GM12878 (cell line): ENCODE data around the gene MAN2B1. TPM values are rescaled to one million over a fixed set of nuclear protein-coding genes. Genes with fewer than 3 reads are reported as not detected.
A peak's percentile ranks its signal among the peaks of the same experiment; 100 is the strongest.

Experiments
- BACH1 ChIP-seq: fragments of 450-650 bp; IDR thresholded peaks from 2 replicates; pipeline ENCODE4 v1.6.1; 2017; ENCODE audit warnings: mild to moderate bottlenecking, borderline replicate concordance
- CHD1 ChIP-seq: IDR thresholded peaks from 2 replicates; pipeline ENCODE4 v1.6.1; 2012; ENCODE audit warnings: low read depth, low read length, improper control_type of control experiment
- CHD2 ChIP-seq: IDR thresholded peaks from 2 replicates; pipeline ENCODE4 v1.6.1; 2011; ENCODE audit warnings: low read depth, low read length, improper control_type of control experiment, borderline replicate concordance
- E2F4 ChIP-seq: IDR thresholded peaks from 2 replicates; pipeline ENCODE4 v1.6.1; 2012; ENCODE audit warnings: low read depth, low read length, improper control_type of control experiment
- EZH2 ChIP-seq: IDR thresholded peaks from 2 replicates; pipeline ENCODE4 v1.6.1; 2012; ENCODE audit warnings: low read depth, mild to moderate bottlenecking, control low read depth, inconsistent platforms, low read length, borderline replicate concordance; ENCODE audit not compliant: control insufficient read depth
- IRF4 ChIP-seq: IDR thresholded peaks from 2 replicates; pipeline ENCODE4 v1.6.1; 2011; ENCODE audit warnings: low read depth, low read length
- MYB ChIP-seq: fragments of 150-350 bp; IDR thresholded peaks from 2 replicates; pipeline ENCODE4 v1.6.1; 2014; ENCODE audit warnings: mild to moderate bottlenecking, low read depth, low read length, borderline replicate concordance
- MYC ChIP-seq: IDR thresholded peaks from 2 replicates; pipeline ENCODE4 v1.6.1; 2011; ENCODE audit warnings: mild to moderate bottlenecking, low read length, moderate library complexity, inconsistent platforms; ENCODE audit not compliant: insufficient read depth, insufficient replicate concordance, insufficient read length, severe bottlenecking
- NBN ChIP-seq: fragments of 450-650 bp; IDR thresholded peaks from 2 replicates; pipeline ENCODE4 v1.6.1; 2016
- PAX5 ChIP-seq: IDR thresholded peaks from 2 replicates; pipeline ENCODE4 v1.6.1; 2011; ENCODE audit warnings: low read depth, low read length, borderline replicate concordance
- PAX8 ChIP-seq: fragments of 450-650 bp; IDR thresholded peaks from 2 replicates; pipeline ENCODE4 v1.6.1; 2017; ENCODE audit warnings: mild to moderate bottlenecking, moderate library complexity
- PML ChIP-seq: IDR thresholded peaks from 2 replicates; pipeline ENCODE4 v1.6.1; 2012; ENCODE audit warnings: low read length, inconsistent platforms
- RAD51 ChIP-seq: fragments of 450-650 bp; IDR thresholded peaks from 2 replicates; pipeline ENCODE4 v1.6.1; 2016; ENCODE audit warnings: moderate library complexity, mild to moderate bottlenecking, inconsistent platforms
- RELA ChIP-seq: fragments of 450-650 bp; IDR thresholded peaks from 2 replicates; pipeline ENCODE4 v1.8.0; 2014; ENCODE audit warnings: borderline replicate concordance; ENCODE audit not compliant: partially characterized antibody
- SIX5 ChIP-seq: IDR thresholded peaks from 2 replicates; pipeline ENCODE4 v1.6.1; 2011; ENCODE audit warnings: mild to moderate bottlenecking, low read depth, low read length, moderate library complexity; ENCODE audit not compliant: severe bottlenecking
- STAT3 ChIP-seq: IDR thresholded peaks from 2 replicates; pipeline ENCODE4 v1.6.1; 2011; ENCODE audit warnings: low read depth, low read length, improper control_type of control experiment
- SUPT20H ChIP-seq: IDR thresholded peaks from 2 replicates; pipeline ENCODE4 v1.6.1; 2011; ENCODE audit warnings: low read depth, mild to moderate bottlenecking, low read length, moderate library complexity, borderline replicate concordance; ENCODE audit not compliant: control insufficient read depth
- TARDBP ChIP-seq: IDR thresholded peaks from 2 replicates; pipeline ENCODE4 v1.6.1; 2016; ENCODE audit warnings: borderline replicate concordance
- TCF12 ChIP-seq: IDR thresholded peaks from 2 replicates; pipeline ENCODE4 v1.6.1; 2011; ENCODE audit warnings: low read depth, mild to moderate bottlenecking, low read length
- TCF3 ChIP-seq: IDR thresholded peaks from 2 replicates; pipeline ENCODE4 v1.6.1; 2012; ENCODE audit warnings: low read depth, mild to moderate bottlenecking, low read length, borderline replicate concordance; ENCODE audit not compliant: insufficient read depth
- YBX1 ChIP-seq: fragments of 450-650 bp; IDR thresholded peaks from 2 replicates; pipeline ENCODE4 v1.6.1; 2016; ENCODE audit warnings: antibody characterized with exemption
- ZNF207 ChIP-seq: fragments of 450-650 bp; IDR thresholded peaks from 2 replicates; pipeline ENCODE4 v1.6.1; 2014; ENCODE audit warnings: antibody characterized with exemption, mild to moderate bottlenecking, borderline replicate concordance
- ZNF274 ChIP-seq: IDR thresholded peaks from one replicate; pipeline ENCODE4 v1.8.0; 2011; ENCODE audit not compliant: insufficient read length, insufficient read depth
- polyA plus RNA-seq, 11 experiments: library from polyadenylated mRNA; depleted of rRNA in 4 of 11; unstranded in 6 of 11; stranded (reverse) in 5 of 11; fragments of >200 nt; fragmentation: Nextera tagmentation in 4 of 11; fragmentation: Illumina TruSeq in 1 of 11; extraction: Ambion mirVana in 4 of 11; extraction: Trizol in 1 of 11; gene quantifications; 1 replicate in 1 of 11; 2 replicates in 10 of 11; pipeline versions ENCODE4 v1.2.1 to v1.2.3, GENCODE V29; 2011 to 2016; ENCODE audit warnings: inconsistent platforms in 2 of 11, missing spikeins in 2 of 11, low read depth in 1 of 11
- total RNA-seq, 4 experiments: library from RNA; depleted of rRNA in 3 of 4; stranded (reverse); fragments of >200 nt in 3 of 4; fragmentation: Illumina TruSeq in 1 of 4; extraction: Trizol in 1 of 4; gene quantifications; 2 replicates each; pipeline versions ENCODE4 v1.2.1 to v1.2.3, GENCODE V29; 2013 to 2021
- TF ChIP-seq, protein P1 (sequence below): IDR thresholded peaks from 2 replicates; pipeline ENCODE4 v1.6.1; 2011; ENCODE audit warnings: low read depth, mild to moderate bottlenecking, low read length, moderate library complexity, borderline replicate concordance; ENCODE audit errors: extremely low read depth
- TF ChIP-seq, protein P2 (sequence below): IDR thresholded peaks from 2 replicates; pipeline ENCODE4 v1.6.1; 2012; ENCODE audit warnings: low read depth, low read length, improper control_type of control experiment
- TF ChIP-seq, protein P3 (sequence below): fragments of 450-650 bp; IDR thresholded peaks from 2 replicates; pipeline ENCODE4 v1.6.1; 2017; ENCODE audit warnings: borderline replicate concordance

The MAN2B1 gene
- total and polyA plus RNA-seq, 10 of the 15 experiments (the other 5 are each of a cell fraction or from before 2014, with no cell fraction given) = 7.6 to 224 (median 81.4) TPM

GRCh38 chr19:12669270-12670158, 3.0 kb upstream of the MAN2B1 start (continued):
- TF ChIP-seq RAD51 = peak; percentile 64
- TF ChIP-seq TCF3 = no peak
- peak; percentile 95; the same call in 1 of the 2 replicates for TF ChIP-seq NBN
- TF ChIP-seq, protein P1, sequence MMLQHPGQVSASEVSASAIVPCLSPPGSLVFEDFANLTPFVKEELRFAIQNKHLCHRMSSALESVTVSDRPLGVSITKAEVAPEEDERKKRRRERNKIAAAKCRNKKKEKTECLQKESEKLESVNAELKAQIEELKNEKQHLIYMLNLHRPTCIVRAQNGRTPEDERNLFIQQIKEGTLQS = no peak
- TF ChIP-seq ZNF274 = no peak
- TF ChIP-seq TARDBP = peak; percentile 50; the same call in 1 of the 2 replicates
- TF ChIP-seq PML = peak; percentile 86; the same call in 1 of the 2 replicates
- TF ChIP-seq, protein P2, sequence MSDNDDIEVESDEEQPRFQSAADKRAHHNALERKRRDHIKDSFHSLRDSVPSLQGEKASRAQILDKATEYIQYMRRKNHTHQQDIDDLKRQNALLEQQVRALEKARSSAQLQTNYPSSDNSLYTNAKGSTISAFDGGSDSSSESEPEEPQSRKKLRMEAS = no peak; the same call in none of the 2 replicates
- peak; percentile 95 for TF ChIP-seq ZNF207
- TF ChIP-seq TCF12 = no peak
- TF ChIP-seq MYC = no peak
- TF ChIP-seq MYB = no peak
- TF ChIP-seq SUPT20H = no peak
- peak; percentile 56 for TF ChIP-seq SIX5
- TF ChIP-seq RELA = peak; percentile 53
- TF ChIP-seq YBX1 = no peak
- no peak for TF ChIP-seq EZH2
- no peak for TF ChIP-seq PAX5
- no peak for TF ChIP-seq BACH1
- peak; percentile 17; the same call in 1 of the 2 replicates for TF ChIP-seq IRF4
- no peak for TF ChIP-seq CHD1
- TF ChIP-seq E2F4 = no peak
- TF ChIP-seq, protein P3, sequence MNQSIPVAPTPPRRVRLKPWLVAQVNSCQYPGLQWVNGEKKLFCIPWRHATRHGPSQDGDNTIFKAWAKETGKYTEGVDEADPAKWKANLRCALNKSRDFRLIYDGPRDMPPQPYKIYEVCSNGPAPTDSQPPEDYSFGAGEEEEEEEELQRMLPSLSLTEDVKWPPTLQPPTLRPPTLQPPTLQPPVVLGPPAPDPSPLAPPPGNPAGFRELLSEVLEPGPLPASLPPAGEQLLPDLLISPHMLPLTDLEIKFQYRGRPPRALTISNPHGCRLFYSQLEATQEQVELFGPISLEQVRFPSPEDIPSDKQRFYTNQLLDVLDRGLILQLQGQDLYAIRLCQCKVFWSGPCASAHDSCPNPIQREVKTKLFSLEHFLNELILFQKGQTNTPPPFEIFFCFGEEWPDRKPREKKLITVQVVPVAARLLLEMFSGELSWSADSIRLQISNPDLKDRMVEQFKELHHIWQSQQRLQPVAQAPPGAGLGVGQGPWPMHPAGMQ = no peak; the same call in 1 of the 2 replicates
- TF ChIP-seq STAT3 = no peak
- no peak; the same call in 1 of the 2 replicates for TF ChIP-seq CHD2
- no peak for TF ChIP-seq PAX8
